NK-92 (cell line): Measurements from ENCODE around the gene THSD7A.

ENCODE experiments used
- DNase-seq: peaks from one replicate; lab custom pipeline; 2025; ENCODE audit not compliant: unreplicated experiment; lab: John Stamatoyannopoulos, UW

The THSD7A gene

GRCh38 chr7:11343818-11344413 is 488.1 kb downstream of the THSD7A start:
- no peak for DNase-seq

GRCh38 chr7:11343136-11343535 is 488.9 kb downstream of the THSD7A start:
- no peak for DNase-seq

DNA sequence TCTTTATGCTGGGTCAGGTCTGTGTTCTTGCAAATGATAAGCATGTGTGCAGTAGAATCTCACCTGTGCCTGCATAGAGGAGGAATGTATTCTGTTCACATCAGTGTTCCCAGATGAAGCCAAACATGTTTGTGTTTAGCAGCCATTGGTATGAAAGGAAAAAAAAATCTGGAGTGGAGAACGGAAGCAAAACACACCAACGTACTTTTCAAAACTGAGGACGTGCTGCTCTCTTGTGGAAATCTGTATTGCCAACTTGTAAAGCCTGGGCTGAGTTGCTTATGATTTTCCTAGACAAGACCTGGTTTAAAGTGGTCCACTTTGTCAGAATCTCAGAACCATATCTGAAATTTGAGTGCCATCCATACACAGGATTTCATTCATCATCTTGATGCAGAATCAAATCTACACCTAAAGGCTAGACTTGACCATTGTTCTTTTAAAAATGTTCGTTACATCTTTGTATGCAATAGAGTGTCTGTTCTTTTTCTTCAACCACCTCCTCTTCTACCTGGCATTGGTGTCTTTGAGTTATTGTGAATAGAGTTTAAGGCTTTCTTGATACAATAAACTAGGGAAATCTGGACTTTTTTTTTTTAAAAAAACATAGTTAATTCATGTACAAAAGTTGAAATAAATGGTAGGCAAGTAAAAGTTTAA is 490.6 kb downstream of the THSD7A start:
- no peak for DNase-seq

- DNase-seq: no peak
Observed at GRCh38 chr7:11336432-11336831, 495.6 kb downstream of the THSD7A start.

- DNase-seq: no peak
Observed at GRCh38 chr7:11335947-11336346, 496.1 kb downstream of the THSD7A start.

GRCh38 chr7:11332865-11333228 is 499.2 kb downstream of the THSD7A start:
- DNase-seq: no peak

GRCh38 chr7:11332186-11332864 is 499.7 kb downstream of the THSD7A start:
- no peak for DNase-seq

- DNase-seq: no peak
Observed at GRCh38 chr7:11331128-11332102, 500.6 kb downstream of the THSD7A start.

DNA sequence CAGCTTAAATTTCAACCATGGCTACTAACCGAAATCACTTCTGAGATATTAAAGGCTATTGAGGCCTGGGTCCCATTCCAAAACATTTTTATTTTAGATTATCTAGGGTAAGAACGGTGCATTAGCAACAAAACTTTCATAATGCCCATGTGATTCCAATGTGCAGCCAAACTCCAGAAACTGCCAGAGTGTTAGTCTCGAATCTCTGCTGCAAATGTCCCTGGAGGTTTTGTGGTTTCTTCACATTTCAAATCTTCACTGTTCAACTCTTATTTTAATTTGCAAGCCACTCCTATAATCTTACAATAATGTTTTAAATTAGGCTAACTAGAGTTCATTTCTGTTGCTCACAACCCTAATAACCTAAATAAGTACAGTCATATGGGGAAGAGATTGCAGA is 501.3 kb downstream of the THSD7A start:
- no peak for DNase-seq

DNA sequence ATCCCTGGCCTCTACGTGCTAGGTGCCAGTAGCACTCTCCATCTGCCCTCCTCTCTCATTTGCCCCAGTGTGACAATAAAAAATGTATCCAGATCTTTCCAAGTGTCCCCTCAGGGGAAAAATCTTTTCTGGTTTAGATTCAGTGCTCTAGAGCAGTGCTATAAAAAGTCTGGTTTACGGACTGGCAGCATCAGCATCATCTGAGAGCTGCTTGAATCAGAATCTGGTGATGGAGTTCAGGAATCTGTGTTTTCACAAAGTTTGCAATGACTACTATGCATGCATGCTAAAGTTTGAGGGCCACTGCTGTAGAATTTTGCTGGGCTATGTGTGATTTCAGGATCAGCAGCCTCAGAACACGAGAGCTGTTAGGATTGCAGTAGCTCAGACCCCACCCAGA is 501.8 kb downstream of the THSD7A start:
- no peak for DNase-seq

DNA sequence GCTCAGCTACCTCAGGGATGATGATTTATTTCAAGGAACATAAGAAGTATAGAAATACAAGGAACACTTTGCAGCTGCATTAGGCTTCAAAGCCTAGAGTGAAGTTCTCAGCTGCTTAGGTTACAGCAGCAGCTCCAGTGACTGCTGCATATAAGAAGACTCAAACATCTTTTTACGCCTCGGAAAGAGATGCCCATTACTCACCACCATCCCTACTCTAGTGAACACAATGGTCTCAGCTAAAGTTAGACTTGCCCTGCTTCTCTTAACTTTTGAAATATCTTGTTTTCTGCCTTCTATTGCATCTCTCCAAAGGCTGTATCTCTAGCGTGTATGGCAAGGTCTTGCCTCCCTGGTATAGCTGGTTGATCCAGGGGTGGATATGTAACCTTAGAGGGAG is 502.4 kb downstream of the THSD7A start:
- DNase-seq: no peak

DNA sequence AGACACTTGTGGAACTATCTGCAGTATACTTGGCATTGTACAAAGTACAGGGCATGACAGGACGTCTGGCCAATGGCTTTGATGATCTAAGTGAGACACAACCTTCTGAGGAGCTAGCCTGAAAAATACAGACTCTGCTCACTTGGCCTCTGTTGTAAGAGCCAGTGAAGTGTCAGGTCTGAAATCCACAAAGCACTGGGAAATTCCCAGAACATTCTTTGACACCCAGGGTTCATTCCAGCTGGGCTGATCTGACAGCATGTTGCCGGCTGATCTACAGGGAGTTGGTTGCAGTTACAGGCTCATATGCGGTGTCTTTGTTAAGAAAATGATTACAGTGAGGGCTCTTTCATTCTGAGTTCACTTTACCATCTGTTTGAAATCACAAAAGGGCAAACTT is 503.7 kb downstream of the THSD7A start:
- DNase-seq: no peak

GRCh38 chr7:11327633-11328032 is 504.4 kb downstream of the THSD7A start:
- no peak for DNase-seq
